ENCODE measurements around the gene PARP14.

- TF ChIP-seq CTCF (IDR thresholded peaks at IDR 0.05; ENCODE audit: low read length) (no peak), EZH2 (IDR thresholded peaks at IDR 0.05; ENCODE audit: borderline replicate concordance, low read length) (no peak)
These were observed 47.5 kb downstream of the PARP14 start for GRCh38 chr3:122728186-122728585.
